HG02798 (cell line): ENCODE data around the gene NDE1.
"Not testable (repeated sequence)": the region's sequence is repeated elsewhere in the genome, so short reads cannot be mapped to it uniquely, and the experiment has no call there.

Source experiments
- ATAC-seq: cut with Tn5 transposase; IDR thresholded peaks from one replicate; pipeline ENCODE4 v1.9.1; 2021; ENCODE audit warnings: mild to moderate bottlenecking; ENCODE audit not compliant: unreplicated experiment, poor library complexity

Gene NDE1

GRCh38 chr16:15725641-15726240 lies 75.7 kb downstream of the NDE1 start:
- no peak for ATAC-seq

GRCh38 chr16:15726715-15727114 lies 76.7 kb downstream of the NDE1 start:
- ATAC-seq = no peak

GRCh38 chr16:15727697-15728096 lies 77.7 kb downstream of the NDE1 start:
- not testable (repeated sequence) for ATAC-seq

- ATAC-seq = no peak
These were observed 79.1 kb downstream of the NDE1 start for GRCh38 chr16:15729152-15729551.

- ATAC-seq = no peak
These were observed 82.4 kb downstream of the NDE1 start for GRCh38 chr16:15732416-15732815.

- no peak for ATAC-seq
These were observed 85.6 kb downstream of the NDE1 start for GRCh38 chr16:15735610-15736009.

GRCh38 chr16:15736529-15736928 lies 86.5 kb downstream of the NDE1 start:
- ATAC-seq = no peak

GRCh38 chr16:15737140-15737644 lies 87.1 kb downstream of the NDE1 start:
- no peak for ATAC-seq

GRCh38 chr16:15739464-15739863 lies 89.4 kb downstream of the NDE1 start:
- ATAC-seq = no peak

GRCh38 chr16:15739950-15740349 lies 89.9 kb downstream of the NDE1 start:
- no peak for ATAC-seq

- no peak for ATAC-seq
These were observed 91.3 kb downstream of the NDE1 start for GRCh38 chr16:15741207-15741871.

- no peak for ATAC-seq
These were observed 92.7 kb downstream of the NDE1 start for GRCh38 chr16:15742716-15743115.

- no peak for ATAC-seq
These were observed 93.6 kb downstream of the NDE1 start for GRCh38 chr16:15743657-15744056.

GRCh38 chr16:15746332-15746731 lies 96.3 kb downstream of the NDE1 start:
- ATAC-seq = no peak

GRCh38 chr16:15747937-15748336 lies 97.9 kb downstream of the NDE1 start:
- no peak for ATAC-seq

GRCh38 chr16:15748654-15749053 lies 98.6 kb downstream of the NDE1 start:
- no peak for ATAC-seq

GRCh38 chr16:15749371-15749770 lies 99.3 kb downstream of the NDE1 start:
- ATAC-seq = no peak

- no peak for ATAC-seq
These were observed 99.9 kb downstream of the NDE1 start for GRCh38 chr16:15749985-15750384.

GRCh38 chr16:15751940-15752339 lies 101.9 kb downstream of the NDE1 start:
- ATAC-seq = no peak

GRCh38 chr16:15752717-15753488 lies 102.9 kb downstream of the NDE1 start:
- ATAC-seq = no peak

- no peak for ATAC-seq
These were observed 104.9 kb downstream of the NDE1 start for GRCh38 chr16:15754821-15755534.
